A673 (cell line): ENCODE data around the gene PIK3IP1. TPM values are rescaled to one million over a fixed set of nuclear protein-coding genes. Genes with fewer than 3 reads are reported as not detected.

ENCODE experiments used
- BruUV-seq: library from RNA; stranded (reverse); fragments of 400-500 nt; replicated peaks from 2 replicates; lab custom pipeline; 2021; lab: Mats Ljungman, UMichigan
- CTCF ChIA-PET: fragments of 300-600 bp; sonication (Branson Sonifier 250); formaldehyde crosslinking; loops from one replicate; lab custom pipeline; 2022; ENCODE audit warnings: antibody characterized with exemption; lab: Charles Lee
- POLR2A ChIA-PET: fragments of 300-600 bp; sonication (Branson Sonifier 250); formaldehyde crosslinking; loops from one replicate; lab custom pipeline; 2022; ENCODE audit warnings: antibody characterized with exemption; ENCODE audit not compliant: low non-redundant PET; lab: Charles Lee
- DNase-seq: peaks from one replicate; pipeline ENCODE4 v3.0.0-alpha.2; 2015; ENCODE audit warnings: low spot score
- H3K27ac ChIP-seq: fragments of 200-600 bp; sonication (generic); 2 replicates; pipeline ENCODE4 v1.5.1; 2016; ENCODE audit warnings: mixed run types, low read depth, mild to moderate bottlenecking, mixed read lengths, antibody characterized with exemption, low read length; ENCODE audit not compliant: poor library complexity, severe bottlenecking
- H3K27me3 ChIP-seq: fragments of 200-600 bp; sonication (generic); replicated peaks from 2 replicates; pipeline ENCODE4 v1.6.1; 2017; ENCODE audit warnings: mixed run types, low read depth, mild to moderate bottlenecking, mixed read lengths, antibody characterized with exemption, low read length; ENCODE audit not compliant: insufficient read depth, poor library complexity
- H3K36me3 ChIP-seq: fragments of 200-600 bp; sonication (generic); 2 replicates; pipeline ENCODE4 v1.6.1; 2016; ENCODE audit warnings: mixed run types, mild to moderate bottlenecking, mixed read lengths, antibody characterized with exemption, low read length; ENCODE audit not compliant: insufficient read depth, poor library complexity, severe bottlenecking
- H3K4me1 ChIP-seq: fragments of 200-600 bp; sonication (generic); 2 replicates; pipeline ENCODE4 v1.6.1; 2017; ENCODE audit warnings: mixed run types, mild to moderate bottlenecking, mixed read lengths, antibody characterized with exemption, low read length; ENCODE audit not compliant: insufficient read depth, poor library complexity, severe bottlenecking
- H3K4me3 ChIP-seq: fragments of 200-600 bp; sonication (generic); 2 replicates; pipeline ENCODE4 v1.5.1; 2016; ENCODE audit warnings: low read depth, mixed run types, mild to moderate bottlenecking, mixed read lengths, low read length; ENCODE audit not compliant: poor library complexity, severe bottlenecking
- H3K9me3 ChIP-seq: fragments of 200-600 bp; sonication (generic); 2 replicates; pipeline ENCODE4 v1.6.1; 2016; ENCODE audit warnings: mixed run types, low read depth, mild to moderate bottlenecking, mixed read lengths, antibody characterized with exemption, low read length; ENCODE audit not compliant: poor library complexity, severe bottlenecking
- CTCF ChIP-seq: fragments of 300-800, 200-600 bp; sonication (generic); conservative IDR thresholded peaks from 2 replicates; pipeline ENCODE4 v1.5.1; 2017; ENCODE audit warnings: low read depth, mild to moderate bottlenecking, antibody characterized with exemption, low read length, moderate library complexity, mixed read lengths
- EZH2 ChIP-seq: fragments of 200-600 bp; sonication (generic); IDR thresholded peaks from 2 replicates; pipeline ENCODE4 v1.6.1; 2017; ENCODE audit warnings: borderline replicate concordance, low read depth, mild to moderate bottlenecking, mixed read lengths, antibody characterized with exemption, low read length; ENCODE audit not compliant: poor library complexity, severe bottlenecking
- intact Hi-C: fragments of 100-400 bp; cut with micrococcal nuclease; formaldehyde crosslinking; loops from one replicate; pipeline ENCODE4 v1.10.0; 2022; ENCODE audit not compliant: unreplicated experiment
- total RNA-seq: library from RNA; stranded (reverse); gene quantifications from 2 replicates; pipeline ENCODE4 v1.2.3, GENCODE V29; 2021

PIK3IP1 gene
- total RNA-seq, 1 experiment from 2014 or later = 0.24 TPM

DNA sequence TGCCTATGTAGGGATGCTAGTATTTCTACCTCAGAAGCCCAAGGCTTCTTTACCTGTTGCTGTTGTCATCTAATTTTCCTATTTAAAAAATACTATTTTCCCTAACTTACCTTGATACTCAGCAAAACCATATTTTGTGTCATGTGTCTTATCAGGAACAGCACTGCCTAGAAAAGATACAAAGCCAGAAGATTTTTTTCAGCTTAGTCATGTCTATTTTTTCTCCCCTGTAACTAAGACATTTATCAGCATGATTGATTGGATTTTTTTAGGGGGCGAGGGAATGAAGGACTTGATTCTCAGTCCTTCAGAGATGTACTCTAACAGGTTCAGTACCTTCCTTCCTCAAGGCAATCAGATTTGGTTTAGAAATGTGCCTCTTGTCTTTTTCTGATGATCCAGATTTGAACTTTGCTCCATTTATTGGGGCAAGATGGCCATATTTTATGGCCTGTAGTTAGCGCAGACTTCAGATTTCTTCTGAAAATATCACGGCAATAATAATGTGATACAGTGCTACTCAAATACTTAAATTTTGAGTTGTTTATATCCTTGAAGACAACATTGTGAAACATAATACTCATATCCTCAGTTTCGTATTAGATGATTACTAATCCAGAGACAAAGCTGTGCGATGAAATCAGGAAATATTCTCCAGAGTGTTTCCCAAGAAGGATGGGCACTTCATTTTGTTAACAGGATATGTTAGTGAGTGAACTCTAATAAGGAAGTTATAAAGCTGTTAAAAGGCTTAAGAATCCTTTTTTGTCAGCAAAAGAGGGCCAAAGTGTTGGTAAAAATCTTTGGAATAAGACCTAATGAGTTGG, 3.8 kb upstream of the PIK3IP1 start:
- no peak for TF ChIP-seq EZH2
- TF ChIP-seq CTCF = no peak
- H3K27ac ChIP-seq = peak overlapping the region; percentile 3
- no peaks in the 10 kb centered on the region for H3K9me3 ChIP-seq
- intact Hi-C loops = no loop called here
- no peaks in the 10 kb centered on the region for H3K27me3 ChIP-seq
- POLR2A ChIA-PET = interaction anchor here (0.5 kb wide), 1 partner anchor 97 kb away, joined by 3 read pairs; no protein-coding TSS in a partner anchor
- BruUV-seq = no TSS peak
- CTCF ChIA-PET = interaction anchor here (1.4 kb wide), 1 partner anchor 17 kb away, joined by 3 read pairs; no protein-coding TSS in a partner anchor
- no peak for DNase-seq
- no peaks in the 10 kb centered on the region for H3K36me3 ChIP-seq
- no peak overlapping the region for H3K4me3 ChIP-seq
- H3K4me1 ChIP-seq = peaks cover 33% of the 10 kb centered on the region

- no TSS peak for BruUV-seq
- H3K36me3 ChIP-seq = no peaks in the 10 kb centered on the region
- POLR2A ChIA-PET = no interaction called here
- no peak overlapping the region for H3K4me3 ChIP-seq
- no peak for DNase-seq
- TF ChIP-seq EZH2 (no peak), CTCF (no peak)
- peaks cover 33% of the 10 kb centered on the region for H3K4me1 ChIP-seq
- no peaks in the 10 kb centered on the region for H3K27me3 ChIP-seq
- no peak overlapping the region for H3K27ac ChIP-seq
- CTCF ChIA-PET = no interaction called here
- H3K9me3 ChIP-seq = no peaks in the 10 kb centered on the region
- intact Hi-C loops = no loop called here
Observed at GRCh38 chr22:31295360-31295759, 3.1 kb upstream of the PIK3IP1 start.

- Histone ChIP-seq H3K9me3 (no peaks in the 10 kb centered on the region), H3K27ac (no peak overlapping the region), H3K36me3 (no peaks in the 10 kb centered on the region), H3K27me3 (no peaks in the 10 kb centered on the region), H3K4me3 (peak overlapping the region; percentile 32), H3K4me1 (peaks cover 31% of the 10 kb centered on the region)
- TF ChIP-seq EZH2 (no peak), CTCF (no peak)
- intact Hi-C loops = loop anchor here (2.0 to 5.0 kb wide), 3 partner anchors 21 to 184 kb away; partner anchors contain the start of genes LIMK2 and SELENOM
- POLR2A ChIA-PET = interaction anchor here (1.0 kb wide), 1 partner anchor 207 kb away, joined by 3 read pairs; no protein-coding TSS in a partner anchor
- CTCF ChIA-PET = interaction anchor here (0.6 to 1.6 kb wide), 5 partner anchors 19 to 79 kb away, joined by 3 to 7 read pairs (median 5); partner anchors contain the start of gene LIMK2
- no TSS peak for BruUV-seq
- DNase-seq = peak; percentile 24
Observed at GRCh38 chr22:31291481-31292235, 630 bp downstream of the PIK3IP1 start.
